ENCODE results near the gene SLC10A7. TPM values are rescaled to one million over a fixed set of nuclear protein-coding genes. Genes with fewer than 3 reads are reported as not detected.

The SLC10A7 gene
- polyA plus RNA-seq (ENCODE audit: insufficient read length in 4 of 4): 10 to 100 TPM; 13.4 to 18.0 (median 16.4) TPM

GRCh38 chr4:146521541-146522097 is at the start of gene SLC10A7:
Gene SLC10A7, minus strand, starts transcription at chr4:146521940. Its CDS starts 223 bp downstream, at chr4:146521717.
- DNase-seq (ENCODE audit: low read depth in 4 of 4, low spot score in 3 of 4): peak; percentile 59 to 69 (median 62)

GRCh38 chr4:146567396-146567795 is 45.7 kb upstream of the SLC10A7 start:
- DNase-seq (ENCODE audit: low read depth in 4 of 4, low spot score in 3 of 4): no peak

- no peak for DNase-seq (ENCODE audit: low read depth in 4 of 4, low spot score in 3 of 4)
Measured at GRCh38 chr4:146564492-146564891, 42.8 kb upstream of the SLC10A7 start.

GRCh38 chr4:146550161-146550560 is 28.4 kb upstream of the SLC10A7 start:
- no peak for DNase-seq (ENCODE audit: low read depth in 4 of 4, low spot score in 3 of 4)

- no peak for DNase-seq (ENCODE audit: low read depth in 4 of 4, low spot score in 3 of 4)
Measured at GRCh38 chr4:146548443-146548842, 26.7 kb upstream of the SLC10A7 start.

- no peak for DNase-seq (ENCODE audit: low read depth in 4 of 4, low spot score in 3 of 4)
Measured at GRCh38 chr4:146545102-146545501, 23.4 kb upstream of the SLC10A7 start.

GRCh38 chr4:146534178-146534577 is 12.4 kb upstream of the SLC10A7 start:
- no peak for DNase-seq (ENCODE audit: low read depth in 4 of 4, low spot score in 3 of 4)

- DNase-seq (ENCODE audit: low read depth in 4 of 4, low spot score in 3 of 4): no peak
Measured at GRCh38 chr4:146525754-146526153, 4.0 kb upstream of the SLC10A7 start.

GRCh38 chr4:146524663-146525062 is 2.9 kb upstream of the SLC10A7 start:
- DNase-seq (ENCODE audit: low read depth in 4 of 4, low spot score in 3 of 4): no peak

- DNase-seq (ENCODE audit: low read depth in 4 of 4, low spot score in 3 of 4): no peak
Measured at GRCh38 chr4:146522869-146523205, 1.1 kb upstream of the SLC10A7 start.

GRCh38 chr4:146522098-146522868 is 543 bp upstream of the SLC10A7 start:
- peak; percentile 78 to 84 (median 81) for DNase-seq (ENCODE audit: low read depth in 4 of 4, low spot score in 3 of 4)

GRCh38 chr4:146520896-146521540 is 722 bp downstream of the SLC10A7 start:
- DNase-seq (ENCODE audit: low read depth in 4 of 4, low spot score in 3 of 4): peak; percentile 34 to 44 (median 38)

GRCh38 chr4:146514651-146515357 is 6.9 kb downstream of the SLC10A7 start:
- no peak for DNase-seq (ENCODE audit: low read depth in 4 of 4, low spot score in 3 of 4)

- no peak for DNase-seq (ENCODE audit: low read depth in 4 of 4, low spot score in 3 of 4)
Measured at GRCh38 chr4:146513548-146513947, 8.2 kb downstream of the SLC10A7 start.

- no peak for DNase-seq (ENCODE audit: low read depth in 4 of 4, low spot score in 3 of 4)
Measured at GRCh38 chr4:146511381-146511780, 10.4 kb downstream of the SLC10A7 start.

- DNase-seq (ENCODE audit: low read depth in 4 of 4, low spot score in 3 of 4): no peak
Measured at GRCh38 chr4:146510942-146511341, 10.8 kb downstream of the SLC10A7 start.

GRCh38 chr4:146508229-146508939 is 13.4 kb downstream of the SLC10A7 start:
- no peak for DNase-seq (ENCODE audit: low read depth in 4 of 4, low spot score in 3 of 4)

GRCh38 chr4:146507632-146508031 is 14.1 kb downstream of the SLC10A7 start:
- DNase-seq (ENCODE audit: low read depth in 4 of 4, low spot score in 3 of 4): no peak

GRCh38 chr4:146506272-146506671 is 15.5 kb downstream of the SLC10A7 start:
- DNase-seq (ENCODE audit: low read depth in 4 of 4, low spot score in 3 of 4): no peak

- no peak for DNase-seq (ENCODE audit: low read depth in 4 of 4, low spot score in 3 of 4)
Measured at GRCh38 chr4:146500216-146500615, 21.5 kb downstream of the SLC10A7 start.

- no peak for DNase-seq (ENCODE audit: low read depth in 4 of 4, low spot score in 3 of 4)
Measured at GRCh38 chr4:146498291-146498690, 23.4 kb downstream of the SLC10A7 start.
